Brain microvascular endothelial cell (primary cell): ENCODE measurements around the gene NAGLU.
A peak's percentile ranks its signal among the peaks of the same experiment; 100 is the strongest.
"Not testable (repeated sequence)": the region's sequence is repeated elsewhere in the genome, so short reads cannot be mapped to it uniquely, and the experiment has no call there.

Experiments used
- DNase-seq: peaks from one replicate; pipeline ENCODE4 v3.0.0-alpha.2; 2020
- H3K27ac ChIP-seq: fragments of 250-450 bp; sonication (Bioruptor Pico); 2 replicates; pipeline ENCODE4 v1.5.1; 2020; ENCODE audit warnings: mild to moderate bottlenecking, moderate library complexity
- H3K27me3 ChIP-seq: fragments of 250-450 bp; sonication (Bioruptor Pico); replicated peaks from 2 replicates; pipeline ENCODE4 v1.5.1; 2020; ENCODE audit warnings: mild to moderate bottlenecking
- H3K36me3 ChIP-seq: fragments of 250-450 bp; sonication (Bioruptor Pico); replicated peaks from 2 replicates; pipeline ENCODE4 v1.5.1; 2020; ENCODE audit warnings: mild to moderate bottlenecking
- H3K4me3 ChIP-seq: 2 replicates; pipeline ENCODE4 v1.5.1; 2011; ENCODE audit warnings: low read depth, mild to moderate bottlenecking, control low read depth, low read length, moderate library complexity
- CTCF ChIP-seq: IDR thresholded peaks from 2 replicates; pipeline ENCODE4 v1.5.1; 2011; ENCODE audit warnings: low read depth, mild to moderate bottlenecking, moderate library complexity, low read length, control low read depth, inconsistent platforms; ENCODE audit errors: missing control alignments
- in situ Hi-C: cut with HindIII; loops from 2 replicates; pipeline ENCODE4 v1.10.0; 2017; ENCODE audit warnings: low sequenced_read_pairs, low pct_ligation_motif_present

NAGLU gene

GRCh38 chr17:42536372-42537155 lies 523 bp downstream of the NAGLU start:
- TF ChIP-seq CTCF = no peak
- no peaks in the 10 kb centered on the region for H3K36me3 ChIP-seq
- DNase-seq = peak; percentile 45
- peak overlapping the region; percentile 62 for H3K27ac ChIP-seq
- no peaks in the 10 kb centered on the region for H3K27me3 ChIP-seq
- peak overlapping the region; percentile 71 for H3K4me3 ChIP-seq
- in situ Hi-C loops = no loop called here

- Histone ChIP-seq H3K27ac (no peak overlapping the region), H3K27me3 (no peaks in the 10 kb centered on the region), H3K4me3 (peak overlapping the region; percentile 71), H3K36me3 (no peaks in the 10 kb centered on the region)
- no peak for DNase-seq
- in situ Hi-C loops = no loop called here
- TF ChIP-seq CTCF = no peak
Measured at GRCh38 chr17:42537156-42537805, 1.2 kb downstream of the NAGLU start.

- H3K36me3 ChIP-seq = peaks cover 2% of the 10 kb centered on the region
- in situ Hi-C loops = no loop called here
- H3K4me3 ChIP-seq = no peak overlapping the region
- no peak for TF ChIP-seq CTCF
- no peak for DNase-seq
- no peak overlapping the region for H3K27ac ChIP-seq
- no peaks in the 10 kb centered on the region for H3K27me3 ChIP-seq
Measured at GRCh38 chr17:42537826-42538451, 1.9 kb downstream of the NAGLU start.

GRCh38 chr17:42538482-42538881 lies 2.4 kb downstream of the NAGLU start:
- Histone ChIP-seq H3K27me3 (no peaks in the 10 kb centered on the region), H3K36me3 (peaks cover 2% of the 10 kb centered on the region), H3K4me3 (no peak overlapping the region), H3K27ac (no peak overlapping the region)
- in situ Hi-C loops = no loop called here
- no peak for DNase-seq
- TF ChIP-seq CTCF = no peak

- H3K27me3 ChIP-seq, H3K27ac ChIP-seq, H3K4me3 ChIP-seq, DNase-seq, in situ Hi-C loops, H3K36me3 ChIP-seq: not testable (repeated sequence)
Measured at GRCh38 chr17:42540558-42540957, 4.5 kb downstream of the NAGLU start.

GRCh38 chr17:42541041-42541833 lies 5.2 kb downstream of the NAGLU start:
- no peak overlapping the region for H3K4me3 ChIP-seq

More at GRCh38 chr17:42541041-42541833, 5.2 kb downstream of the NAGLU start:
- in situ Hi-C loops = no loop called here
- H3K36me3 ChIP-seq = peaks cover 2% of the 10 kb centered on the region
- H3K27me3 ChIP-seq = no peaks in the 10 kb centered on the region
- no peak overlapping the region for H3K27ac ChIP-seq
- TF ChIP-seq CTCF = no peak
- DNase-seq = no peak
